Measurements from ENCODE around the gene SETD2.
"Not testable (repeated sequence)": the region's sequence is repeated elsewhere in the genome, so short reads cannot be mapped to it uniquely, and the experiment has no call there.

The SETD2 gene

GRCh38 chr3:47037302-47037701, 126.6 kb downstream of the SETD2 start:
- not testable (repeated sequence) for DNase-seq

GRCh38 chr3:47036145-47036544, 127.8 kb downstream of the SETD2 start:
- no peak for DNase-seq

GRCh38 chr3:47035645-47036044, 128.3 kb downstream of the SETD2 start:
- no peak for DNase-seq

GRCh38 chr3:47034868-47035489, 128.9 kb downstream of the SETD2 start:
- peak in 9 of 56 donors; percentile 11 to 44 (median 16) for DNase-seq

GRCh38 chr3:47031041-47031440, 132.9 kb downstream of the SETD2 start:
- DNase-seq: not testable (repeated sequence)

GRCh38 chr3:47028667-47029066, 135.2 kb downstream of the SETD2 start:
- DNase-seq: no peak

GRCh38 chr3:47028146-47028545, 135.8 kb downstream of the SETD2 start:
- no peak for DNase-seq

- not testable (repeated sequence) for DNase-seq
Observed at GRCh38 chr3:47026432-47026831, 137.5 kb downstream of the SETD2 start.

- DNase-seq: peak in 1 of 56 donors; percentile 11
Observed at GRCh38 chr3:47024932-47025331, 139.0 kb downstream of the SETD2 start.

- no peak for DNase-seq
Observed at GRCh38 chr3:47022641-47023071, 141.3 kb downstream of the SETD2 start.

GRCh38 chr3:47020311-47020710, 143.6 kb downstream of the SETD2 start:
- no peak for DNase-seq

GRCh38 chr3:47019201-47019600, 144.7 kb downstream of the SETD2 start:
- DNase-seq: no peak

GRCh38 chr3:47018269-47018611, 145.7 kb downstream of the SETD2 start:
- DNase-seq: no peak

- DNase-seq: no peak
Observed at GRCh38 chr3:47017504-47018268, 146.2 kb downstream of the SETD2 start.

GRCh38 chr3:47016934-47017435, 146.9 kb downstream of the SETD2 start:
- no peak for DNase-seq

GRCh38 chr3:47016086-47016933, 147.6 kb downstream of the SETD2 start:
- DNase-seq: no peak

GRCh38 chr3:47015151-47015550, 148.8 kb downstream of the SETD2 start:
- DNase-seq: no peak

- DNase-seq: no peak
Observed at GRCh38 chr3:47014036-47014435, 149.9 kb downstream of the SETD2 start.

GRCh38 chr3:47013231-47013630, 150.7 kb downstream of the SETD2 start:
- DNase-seq: no peak

- DNase-seq: no peak
Observed at GRCh38 chr3:47012342-47013230, 151.3 kb downstream of the SETD2 start.

- DNase-seq: no peak
Observed at GRCh38 chr3:47011371-47011770, 152.5 kb downstream of the SETD2 start.

Data from amygdala (tissue), 56 donors.